ENCODE data around the gene GMIP.
"Not testable (repeated sequence)": the region's sequence is repeated elsewhere in the genome, so short reads cannot be mapped to it uniquely, and the experiment has no call there.

The GMIP gene

DNA sequence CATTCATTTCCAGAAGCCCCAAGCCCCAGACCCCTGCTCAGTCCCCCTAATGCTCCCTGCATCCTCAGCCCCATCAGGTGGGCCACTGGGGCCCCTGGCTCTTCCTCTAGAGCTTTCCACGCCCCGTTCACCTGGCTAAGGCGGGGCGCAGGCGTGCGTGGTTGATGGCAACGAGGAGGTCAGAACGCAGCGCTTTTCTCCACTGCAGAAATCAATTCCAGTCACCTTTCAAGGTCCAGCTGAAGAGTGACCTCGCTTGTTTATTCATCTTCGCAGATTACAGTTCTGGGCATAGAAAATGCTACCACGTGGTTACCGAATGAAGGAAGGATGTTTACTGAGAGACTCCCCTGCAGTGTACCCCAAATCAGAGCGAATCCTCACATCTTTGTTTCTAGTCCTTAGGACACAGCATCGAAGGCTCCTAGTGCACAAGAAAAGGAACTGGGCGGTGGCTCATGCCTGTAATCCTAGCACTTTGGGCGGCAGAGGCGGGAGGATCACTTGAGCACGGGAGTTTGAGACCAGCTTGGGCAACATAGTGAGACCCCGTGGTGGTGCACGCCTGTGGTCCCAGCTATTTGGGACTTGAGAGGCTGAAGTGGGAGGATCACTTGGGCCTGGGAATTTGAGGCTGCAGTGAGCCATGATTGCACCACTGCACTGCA, 24.1 kb downstream of the GMIP start:
- peak overlapping the region; percentile 67 for H3K4me3 ChIP-seq (ENCODE audit: low read depth, low read length)
- DNase-seq (ENCODE audit: low read depth, low spot score), result no peak
- TF ChIP-seq, protein P1, sequence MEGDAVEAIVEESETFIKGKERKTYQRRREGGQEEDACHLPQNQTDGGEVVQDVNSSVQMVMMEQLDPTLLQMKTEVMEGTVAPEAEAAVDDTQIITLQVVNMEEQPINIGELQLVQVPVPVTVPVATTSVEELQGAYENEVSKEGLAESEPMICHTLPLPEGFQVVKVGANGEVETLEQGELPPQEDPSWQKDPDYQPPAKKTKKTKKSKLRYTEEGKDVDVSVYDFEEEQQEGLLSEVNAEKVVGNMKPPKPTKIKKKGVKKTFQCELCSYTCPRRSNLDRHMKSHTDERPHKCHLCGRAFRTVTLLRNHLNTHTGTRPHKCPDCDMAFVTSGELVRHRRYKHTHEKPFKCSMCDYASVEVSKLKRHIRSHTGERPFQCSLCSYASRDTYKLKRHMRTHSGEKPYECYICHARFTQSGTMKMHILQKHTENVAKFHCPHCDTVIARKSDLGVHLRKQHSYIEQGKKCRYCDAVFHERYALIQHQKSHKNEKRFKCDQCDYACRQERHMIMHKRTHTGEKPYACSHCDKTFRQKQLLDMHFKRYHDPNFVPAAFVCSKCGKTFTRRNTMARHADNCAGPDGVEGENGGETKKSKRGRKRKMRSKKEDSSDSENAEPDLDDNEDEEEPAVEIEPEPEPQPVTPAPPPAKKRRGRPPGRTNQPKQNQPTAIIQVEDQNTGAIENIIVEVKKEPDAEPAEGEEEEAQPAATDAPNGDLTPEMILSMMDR (IDR thresholded peaks at IDR 0.05; ENCODE audit: insufficient read depth, low read length, missing control alignments), result no peak
- CTCF ChIA-PET, result interaction anchor here (2.2 kb wide), 1 partner anchor 65 kb away, joined by 5 read pairs; no protein-coding TSS in a partner anchor
- POLR2A ChIA-PET, result no interaction called here

DNA sequence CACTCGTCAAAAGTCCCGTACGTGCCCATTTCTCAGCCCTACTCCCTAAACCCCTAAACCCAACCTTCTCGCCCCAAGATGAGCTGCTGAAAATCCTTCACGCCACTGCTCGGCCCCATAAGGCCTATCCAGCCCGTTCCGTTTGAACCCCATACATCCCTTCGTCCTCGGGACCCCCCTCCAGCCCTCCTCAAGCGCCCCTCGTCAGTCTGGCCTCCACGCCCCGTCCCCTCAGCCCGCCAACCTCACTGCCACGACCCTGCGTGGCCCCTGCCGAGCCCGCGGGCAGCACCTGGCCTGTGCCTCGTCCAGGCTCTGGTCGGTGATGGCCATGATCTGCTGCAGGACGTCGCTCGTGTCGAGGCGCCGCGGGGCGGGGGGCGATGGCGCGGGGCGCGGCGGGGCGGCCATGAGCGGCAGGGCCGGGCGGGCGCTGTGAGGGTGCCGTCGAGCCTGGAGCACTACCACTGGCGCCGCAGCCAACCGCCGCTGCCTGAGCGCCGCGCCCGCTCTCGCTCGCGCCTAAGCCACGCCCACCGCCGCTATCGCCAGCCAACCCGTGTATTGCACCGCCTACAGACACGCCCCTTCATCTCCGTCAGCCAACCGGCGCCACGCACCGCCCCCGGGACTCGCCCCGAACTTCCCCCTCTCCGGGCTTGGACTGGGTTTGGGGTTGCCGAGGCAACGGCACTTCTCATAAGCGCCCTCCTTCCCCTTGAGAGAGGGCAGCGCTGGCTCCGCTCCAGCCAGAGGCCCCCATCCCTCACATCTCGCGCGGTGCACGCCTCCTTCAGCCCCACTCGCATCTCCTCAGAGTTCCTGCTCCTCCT, 25.0 kb downstream of the GMIP start, which contains the start of gene PBX4:
Gene PBX4, minus strand, starts transcription at position 469 of the 833 bp plus-strand sequence. Its CDS starts 58 bp downstream, at position 411.
- peak within 1 kb of the TSS; percentile 67 for H3K4me3 ChIP-seq (ENCODE audit: low read depth, low read length)
- TF ChIP-seq, protein P1 (IDR thresholded peaks at IDR 0.05; ENCODE audit: insufficient read depth, low read length, missing control alignments), result no peak
- POLR2A ChIA-PET, result no interaction called here
- DNase-seq (ENCODE audit: low read depth, low spot score), result no peak
- CTCF ChIA-PET, result interaction anchor here (2.2 kb wide), 1 partner anchor 64 kb away, joined by 5 read pairs; no protein-coding TSS in a partner anchor

DNA sequence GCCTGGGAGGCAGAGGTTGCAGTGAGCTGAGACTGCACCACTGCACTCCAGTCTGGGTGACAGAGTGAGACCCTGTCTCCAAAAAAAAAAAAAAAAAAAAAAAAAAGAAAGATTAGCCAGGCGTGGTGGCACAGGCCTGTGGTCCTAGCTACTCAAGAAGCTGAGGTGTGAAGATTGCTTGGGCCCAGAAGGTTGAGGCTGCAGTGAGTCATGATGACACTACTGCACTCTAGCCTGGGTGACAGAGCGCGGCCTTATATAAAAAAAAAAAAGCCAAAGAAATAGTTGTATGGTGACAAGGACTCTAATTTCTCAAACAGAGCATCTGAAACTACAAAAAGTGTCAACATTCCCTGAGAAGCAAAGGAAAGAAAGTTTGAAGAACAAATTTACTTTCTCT, 28.4 kb downstream of the GMIP start:
- ChIA-PET CTCF (no interaction called here), POLR2A (no interaction called here)
- no peak for DNase-seq (ENCODE audit: low read depth, low spot score)
- TF ChIP-seq, protein P1 (IDR thresholded peaks at IDR 0.05; ENCODE audit: insufficient read depth, low read length, missing control alignments), result no peak
- no peak overlapping the region for H3K4me3 ChIP-seq (ENCODE audit: low read depth, low read length)

DNA sequence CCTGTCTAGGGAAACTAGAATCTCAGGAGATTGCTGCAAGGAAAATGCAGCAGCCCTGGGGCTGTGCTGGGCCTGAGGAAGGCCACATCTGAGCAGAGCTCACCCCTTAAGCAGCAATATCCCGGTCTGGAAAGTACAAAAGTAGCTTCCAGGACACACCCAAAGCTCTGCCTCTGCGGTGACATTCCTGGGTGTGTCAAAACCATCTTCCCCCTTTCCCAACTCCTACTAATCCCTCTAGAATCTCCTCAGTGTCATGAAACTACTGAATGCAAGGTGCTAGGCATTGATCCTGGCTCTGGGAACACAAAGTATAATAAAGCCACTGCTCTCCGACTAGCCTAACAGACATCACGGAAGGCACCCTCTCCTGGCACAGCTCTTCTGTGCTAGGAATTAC, 30.0 kb downstream of the GMIP start:
- ChIA-PET POLR2A (interaction anchor here (1.0 kb wide), 1 partner anchor 14 kb away, joined by 3 read pairs; no protein-coding TSS in a partner anchor), CTCF (interaction anchor here (0.8 to 2.9 kb wide), 5 partner anchors 17 to 81 kb away, joined by 3 to 16 read pairs (median 4); no protein-coding TSS in a partner anchor)
- TF ChIP-seq, protein P1 (IDR thresholded peaks at IDR 0.05; ENCODE audit: insufficient read depth, low read length, missing control alignments), result no peak
- DNase-seq (ENCODE audit: low read depth, low spot score), result no peak
- H3K4me3 ChIP-seq (ENCODE audit: low read depth, low read length), result no peak overlapping the region

DNA sequence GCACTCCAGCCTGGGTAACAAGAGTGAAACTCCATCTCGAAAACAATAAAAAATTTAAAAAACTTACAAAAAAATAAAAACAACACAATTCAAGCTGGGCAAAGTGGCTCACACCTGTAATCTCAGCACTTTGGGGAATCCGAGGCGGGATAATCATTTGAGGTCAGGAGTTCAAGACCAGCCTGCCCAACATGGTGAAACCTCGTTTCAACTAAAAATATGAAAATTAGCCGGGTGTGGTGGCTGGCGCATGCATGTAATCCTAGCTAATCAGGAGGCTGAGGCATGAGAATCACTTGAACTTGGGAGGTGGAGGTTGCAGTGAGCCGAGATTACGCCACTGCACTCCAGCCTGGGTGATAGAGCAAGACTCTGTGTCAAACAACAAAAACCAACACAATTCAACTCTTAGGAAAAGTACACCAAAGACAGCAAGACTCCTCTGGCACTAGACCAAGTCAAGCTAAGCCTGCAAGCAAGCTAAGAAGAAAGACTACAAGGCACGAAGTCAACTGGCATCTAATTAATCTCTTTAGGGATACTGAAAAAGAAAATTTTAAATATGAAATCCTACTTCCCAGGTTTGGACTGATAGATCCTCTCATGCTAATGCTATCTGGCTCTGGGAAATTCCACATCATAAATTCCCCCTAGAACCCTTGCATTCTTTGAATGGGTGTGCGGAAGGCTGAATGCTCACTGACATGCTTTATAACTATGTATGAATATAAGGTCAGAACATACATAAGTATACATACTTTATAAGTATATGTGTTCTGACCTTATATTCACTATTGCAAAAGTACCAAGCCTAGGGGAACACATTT, 32.9 kb downstream of the GMIP start:
- no peak overlapping the region for H3K4me3 ChIP-seq (ENCODE audit: low read depth, low read length)
- TF ChIP-seq, protein P1 (IDR thresholded peaks at IDR 0.05; ENCODE audit: insufficient read depth, low read length, missing control alignments), result no peak
- ChIA-PET CTCF (interaction anchor here (1.0 to 1.8 kb wide), 2 partner anchors 34 to 58 kb away, joined by 3 to 4 read pairs; no protein-coding TSS in a partner anchor), POLR2A (no interaction called here)
- DNase-seq (ENCODE audit: low read depth, low spot score), result no peak

DNA sequence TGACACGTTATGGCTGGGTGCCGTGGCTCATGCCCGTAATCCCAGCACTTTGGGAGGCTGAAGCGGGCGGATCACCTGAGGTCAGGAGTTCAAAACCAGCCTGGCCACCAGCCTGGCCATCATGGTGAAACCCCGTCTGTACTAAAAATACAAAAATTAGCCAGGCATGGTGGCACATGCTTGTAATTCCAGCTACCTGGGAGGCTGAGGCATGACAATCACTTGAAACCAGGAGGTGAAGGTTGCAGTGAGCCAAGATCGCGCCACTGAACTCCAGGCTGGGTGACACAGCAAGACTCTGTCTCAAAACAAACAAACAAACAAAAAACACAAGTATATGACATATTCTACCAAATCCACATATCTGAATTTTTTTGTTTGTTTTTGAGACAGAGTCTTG, 36.8 kb downstream of the GMIP start:
- CTCF ChIA-PET, result interaction anchor here (0.6 to 2.2 kb wide), 3 partner anchors 15 to 54 kb away, joined by 3 to 11 read pairs (median 3); no protein-coding TSS in a partner anchor
- POLR2A ChIA-PET; H3K4me3 ChIP-seq (ENCODE audit: low read depth, low read length); DNase-seq (ENCODE audit: low read depth, low spot score): not testable (repeated sequence)
